Activated CD4-positive, alpha-beta T cell treated with anti-CD3 and anti-CD28 coated beads for 48 hours (primary cell): ENCODE results near the gene NBPF3.

Source experiments
- DNase-seq: peaks from one replicate; pipeline ENCODE4 v3.0.0-alpha.2; 2020

Gene NBPF3

GRCh38 chr1:21521717-21522060 is 81.8 kb downstream of the NBPF3 start:
- DNase-seq = no peak

GRCh38 chr1:21522525-21523038 is 82.6 kb downstream of the NBPF3 start:
- no peak for DNase-seq

- DNase-seq = no peak
Observed at GRCh38 chr1:21523297-21523813, 83.4 kb downstream of the NBPF3 start.

- no peak for DNase-seq
Observed at GRCh38 chr1:21524220-21524619, 84.3 kb downstream of the NBPF3 start.

GRCh38 chr1:21524686-21525339 is 84.9 kb downstream of the NBPF3 start:
- DNase-seq = no peak

- DNase-seq = no peak
Observed at GRCh38 chr1:21525340-21525717, 85.4 kb downstream of the NBPF3 start.

GRCh38 chr1:21526441-21526840 is 86.5 kb downstream of the NBPF3 start:
- DNase-seq = no peak

GRCh38 chr1:21530368-21531016 is 90.6 kb downstream of the NBPF3 start:
- DNase-seq = no peak

- DNase-seq = no peak
Observed at GRCh38 chr1:21531241-21531640, 91.3 kb downstream of the NBPF3 start.

GRCh38 chr1:21532496-21532895 is 92.6 kb downstream of the NBPF3 start:
- no peak for DNase-seq

- no peak for DNase-seq
Observed at GRCh38 chr1:21532992-21533534, 93.1 kb downstream of the NBPF3 start.

- DNase-seq = no peak
Observed at GRCh38 chr1:21534146-21534545, 94.2 kb downstream of the NBPF3 start.
